ENCODE results near the gene GNS. TPM values are rescaled to one million over a fixed set of nuclear protein-coding genes. Genes with fewer than 3 reads are reported as not detected.

GNS gene
- total and polyA plus RNA-seq, 2 of the 13 experiments (the other 11 are each of a cell fraction or from before 2014, with no cell fraction given) = 49.8 to 51.0 TPM

DNA sequence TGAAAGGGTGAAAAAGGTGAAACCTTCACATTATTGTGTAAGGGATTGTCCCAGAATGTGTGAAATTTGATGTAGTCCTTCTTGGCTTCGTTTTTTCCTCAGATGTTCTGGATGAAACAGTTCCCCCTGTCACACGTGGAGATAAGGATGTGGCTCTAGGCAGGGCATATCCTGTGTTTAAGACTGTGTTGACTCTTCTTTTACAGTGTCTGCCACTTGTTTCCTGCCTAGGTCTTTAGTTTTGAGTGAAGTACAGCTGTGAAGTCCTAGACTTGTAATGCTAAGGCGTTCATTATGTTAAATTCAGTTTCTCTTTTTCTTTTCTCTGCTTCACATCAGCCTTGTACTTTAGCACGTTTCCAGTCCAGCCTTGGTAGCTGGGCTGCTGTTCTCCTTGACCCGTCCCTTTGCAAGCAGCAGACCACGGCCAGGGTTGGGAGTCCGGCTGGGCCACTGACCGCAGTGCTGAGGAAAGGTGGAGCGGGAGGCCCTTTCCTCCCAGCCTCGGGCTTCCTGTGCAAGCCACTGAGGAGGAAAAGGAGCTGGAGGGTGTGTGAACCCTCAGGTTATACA is 89.8 kb downstream of the GNS start (continued):
- TF ChIP-seq, protein P1, sequence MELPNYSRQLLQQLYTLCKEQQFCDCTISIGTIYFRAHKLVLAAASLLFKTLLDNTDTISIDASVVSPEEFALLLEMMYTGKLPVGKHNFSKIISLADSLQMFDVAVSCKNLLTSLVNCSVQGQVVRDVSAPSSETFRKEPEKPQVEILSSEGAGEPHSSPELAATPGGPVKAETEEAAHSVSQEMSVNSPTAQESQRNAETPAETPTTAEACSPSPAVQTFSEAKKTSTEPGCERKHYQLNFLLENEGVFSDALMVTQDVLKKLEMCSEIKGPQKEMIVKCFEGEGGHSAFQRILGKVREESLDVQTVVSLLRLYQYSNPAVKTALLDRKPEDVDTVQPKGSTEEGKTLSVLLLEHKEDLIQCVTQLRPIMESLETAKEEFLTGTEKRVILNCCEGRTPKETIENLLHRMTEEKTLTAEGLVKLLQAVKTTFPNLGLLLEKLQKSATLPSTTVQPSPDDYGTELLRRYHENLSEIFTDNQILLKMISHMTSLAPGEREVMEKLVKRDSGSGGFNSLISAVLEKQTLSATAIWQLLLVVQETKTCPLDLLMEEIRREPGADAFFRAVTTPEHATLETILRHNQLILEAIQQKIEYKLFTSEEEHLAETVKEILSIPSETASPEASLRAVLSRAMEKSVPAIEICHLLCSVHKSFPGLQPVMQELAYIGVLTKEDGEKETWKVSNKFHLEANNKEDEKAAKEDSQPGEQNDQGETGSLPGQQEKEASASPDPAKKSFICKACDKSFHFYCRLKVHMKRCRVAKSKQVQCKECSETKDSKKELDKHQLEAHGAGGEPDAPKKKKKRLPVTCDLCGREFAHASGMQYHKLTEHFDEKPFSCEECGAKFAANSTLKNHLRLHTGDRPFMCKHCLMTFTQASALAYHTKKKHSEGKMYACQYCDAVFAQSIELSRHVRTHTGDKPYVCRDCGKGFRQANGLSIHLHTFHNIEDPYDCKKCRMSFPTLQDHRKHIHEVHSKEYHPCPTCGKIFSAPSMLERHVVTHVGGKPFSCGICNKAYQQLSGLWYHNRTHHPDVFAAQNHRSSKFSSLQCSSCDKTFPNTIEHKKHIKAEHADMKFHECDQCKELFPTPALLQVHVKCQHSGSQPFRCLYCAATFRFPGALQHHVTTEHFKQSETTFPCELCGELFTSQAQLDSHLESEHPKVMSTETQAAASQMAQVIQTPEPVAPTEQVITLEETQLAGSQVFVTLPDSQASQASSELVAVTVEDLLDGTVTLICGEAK (IDR thresholded peaks at IDR 0.05) = no peak
- TF ChIP-seq, protein P1 (CRISPR knock-in tag; IDR thresholded peaks at IDR 0.05) = no peak
- TF ChIP-seq MED8 (CRISPR knock-in tag; IDR thresholded peaks at IDR 0.05; ENCODE audit: insufficient replicate concordance) (no peak), KMT2B (CRISPR knock-in tag; IDR thresholded peaks at IDR 0.05) (0 out of 2 replicates have a peak, but pooled peaks have one; percentile 14), SOX5 (CRISPR knock-in tag; IDR thresholded peaks at IDR 0.05; ENCODE audit: borderline replicate concordance) (peak; percentile 33; the same call in 1 of the 2 replicates), MBD4 (IDR thresholded peaks at IDR 0.05; ENCODE audit: borderline replicate concordance, low read length) (no peak), HDAC1 (CRISPR knock-in tag; IDR thresholded peaks at IDR 0.05) (0 out of 2 replicates have a peak, but pooled peaks have one; percentile 28), NR2F6 (IDR thresholded peaks at IDR 0.05) (no peak; the same call in none of the 2 replicates), NR2F6 (CRISPR knock-in tag; IDR thresholded peaks at IDR 0.05) (peak; percentile 45; the same call in 1 of the 2 replicates), KAT7 (CRISPR knock-in tag; IDR thresholded peaks at IDR 0.05; ENCODE audit: borderline replicate concordance) (no peak), ZNF510 (CRISPR knock-in tag; IDR thresholded peaks at IDR 0.05; ENCODE audit: low read depth) (no peak), RXRA (CRISPR knock-in tag; IDR thresholded peaks at IDR 0.05) (peak; percentile 44; the same call in 1 of the 2 replicates), ZNF296 (CRISPR knock-in tag; conservative IDR thresholded peaks at IDR 0.05) (no peak), SMYD3 (CRISPR knock-in tag; IDR thresholded peaks at IDR 0.05) (no peak)
- TF ChIP-seq, protein P2, sequence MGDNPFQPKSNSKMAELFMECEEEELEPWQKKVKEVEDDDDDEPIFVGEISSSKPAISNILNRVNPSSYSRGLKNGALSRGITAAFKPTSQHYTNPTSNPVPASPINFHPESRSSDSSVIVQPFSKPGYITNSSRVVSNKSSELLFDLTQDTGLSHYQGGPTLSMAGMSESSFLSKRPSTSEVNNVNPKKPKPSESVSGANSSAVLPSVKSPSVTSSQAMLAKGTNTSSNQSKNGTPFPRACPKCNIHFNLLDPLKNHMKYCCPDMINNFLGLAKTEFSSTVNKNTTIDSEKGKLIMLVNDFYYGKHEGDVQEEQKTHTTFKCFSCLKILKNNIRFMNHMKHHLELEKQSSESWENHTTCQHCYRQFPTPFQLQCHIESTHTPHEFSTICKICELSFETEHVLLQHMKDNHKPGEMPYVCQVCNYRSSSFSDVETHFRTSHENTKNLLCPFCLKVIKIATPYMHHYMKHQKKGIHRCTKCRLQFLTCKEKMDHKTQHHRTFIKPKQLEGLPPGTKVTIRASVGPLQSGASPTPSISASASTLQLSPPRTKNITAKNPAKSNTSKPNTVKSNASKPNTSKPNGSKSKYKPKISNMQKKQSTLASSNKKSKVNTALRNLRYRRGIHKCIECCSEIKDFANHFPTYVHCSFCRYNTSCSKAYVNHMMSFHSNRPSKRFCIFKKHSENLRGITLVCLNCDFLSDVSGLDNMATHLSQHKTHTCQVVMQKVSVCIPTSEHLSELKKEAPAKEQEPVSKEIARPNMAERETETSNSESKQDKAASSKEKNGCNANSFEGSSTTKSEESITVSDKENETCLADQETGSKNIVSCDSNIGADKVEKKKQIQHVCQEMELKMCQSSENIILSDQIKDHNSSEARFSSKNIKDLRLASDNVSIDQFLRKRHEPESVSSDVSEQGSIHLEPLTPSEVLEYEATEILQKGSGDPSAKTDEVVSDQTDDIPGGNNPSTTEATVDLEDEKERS (CRISPR knock-in tag; IDR thresholded peaks at IDR 0.05) = peak; percentile 34; the same call in 1 of the 2 replicates
- TF ChIP-seq, protein P3, sequence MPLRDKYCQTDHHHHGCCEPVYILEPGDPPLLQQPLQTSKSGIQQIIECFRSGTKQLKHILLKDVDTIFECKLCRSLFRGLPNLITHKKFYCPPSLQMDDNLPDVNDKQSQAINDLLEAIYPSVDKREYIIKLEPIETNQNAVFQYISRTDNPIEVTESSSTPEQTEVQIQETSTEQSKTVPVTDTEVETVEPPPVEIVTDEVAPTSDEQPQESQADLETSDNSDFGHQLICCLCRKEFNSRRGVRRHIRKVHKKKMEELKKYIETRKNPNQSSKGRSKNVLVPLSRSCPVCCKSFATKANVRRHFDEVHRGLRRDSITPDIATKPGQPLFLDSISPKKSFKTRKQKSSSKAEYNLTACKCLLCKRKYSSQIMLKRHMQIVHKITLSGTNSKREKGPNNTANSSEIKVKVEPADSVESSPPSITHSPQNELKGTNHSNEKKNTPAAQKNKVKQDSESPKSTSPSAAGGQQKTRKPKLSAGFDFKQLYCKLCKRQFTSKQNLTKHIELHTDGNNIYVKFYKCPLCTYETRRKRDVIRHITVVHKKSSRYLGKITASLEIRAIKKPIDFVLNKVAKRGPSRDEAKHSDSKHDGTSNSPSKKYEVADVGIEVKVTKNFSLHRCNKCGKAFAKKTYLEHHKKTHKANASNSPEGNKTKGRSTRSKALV (CRISPR knock-in tag; IDR thresholded peaks at IDR 0.05) = 0 out of 2 replicates have a peak, but pooled peaks have one; percentile 32

All from HepG2 (cell line).